Stimulated activated naive CD8-positive, alpha-beta T cell treated with anti-CD3 and anti-CD28 coated beads, Interleukin-15, Interleukin-2, amounts not matched to agents 100 U/mL and 50 U/mL, for 24 hours (primary cell): ENCODE results near the gene ZNF66.
"Not testable (repeated sequence)": the region's sequence is repeated elsewhere in the genome, so short reads cannot be mapped to it uniquely, and the experiment has no call there.

Source experiments
- ATAC-seq: fragments of 150-1000 bp; cut with Tn5 transposase; one replicate; pipeline ENCODE4 v1.10.0; 2021
- DNase-seq: peaks from one replicate; pipeline ENCODE4 v3.0.0; 2021

ZNF66 gene

DNA sequence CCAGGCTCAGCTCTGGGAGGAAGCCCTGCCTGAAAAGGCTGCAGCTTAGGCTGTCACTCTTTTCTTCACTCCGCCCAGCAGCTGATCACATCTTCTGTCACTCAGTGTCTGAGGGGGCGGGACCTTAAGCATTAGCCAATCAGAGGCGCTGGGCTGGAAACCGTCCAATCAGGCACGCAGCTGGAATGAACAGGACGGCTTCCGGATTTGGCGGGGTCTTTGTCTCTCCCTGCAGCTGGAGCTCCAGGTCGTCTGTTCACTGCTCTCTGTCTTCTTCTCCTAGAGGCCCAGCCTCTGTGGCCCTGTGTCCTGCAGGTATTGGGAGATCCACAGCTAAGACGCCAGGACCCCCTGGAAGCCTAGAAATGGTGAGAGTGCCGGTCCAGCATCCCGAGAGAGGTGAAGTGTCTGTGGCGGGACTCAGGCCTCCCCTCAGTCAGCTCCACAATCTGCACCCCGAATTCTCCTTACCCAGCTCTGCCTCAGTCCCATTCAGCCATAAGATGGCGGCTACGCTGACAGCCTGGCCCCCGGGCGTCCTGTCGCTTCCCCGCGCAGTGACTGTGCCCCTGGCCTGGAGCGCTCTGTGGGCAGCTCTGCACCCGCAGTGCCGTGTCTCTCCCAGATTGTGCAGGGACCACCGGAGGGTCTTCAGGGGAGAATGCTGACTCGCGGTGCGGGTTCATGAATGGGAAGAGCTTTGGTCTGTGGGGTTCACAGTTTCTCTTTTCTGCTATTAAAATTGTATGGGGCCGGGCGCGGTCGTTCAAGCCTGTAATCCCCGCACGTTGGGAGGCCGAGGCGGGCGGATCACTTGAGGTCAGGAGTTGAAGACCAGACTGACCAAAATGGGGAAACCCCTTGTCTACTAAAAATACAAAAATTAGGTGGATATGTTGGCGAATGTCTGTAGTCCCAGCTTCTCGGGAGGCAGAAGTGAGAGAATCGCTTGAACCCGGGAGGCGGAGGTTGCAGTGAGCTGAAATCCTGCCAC lies at the start of gene ZNF66:
Gene ZNF66, plus strand, starts transcription at position 222 of the 994 bp plus-strand sequence. Its CDS starts 144 bp downstream, at position 366.
- peak; percentile 92 for DNase-seq
- ATAC-seq = peak; percentile 99

DNA sequence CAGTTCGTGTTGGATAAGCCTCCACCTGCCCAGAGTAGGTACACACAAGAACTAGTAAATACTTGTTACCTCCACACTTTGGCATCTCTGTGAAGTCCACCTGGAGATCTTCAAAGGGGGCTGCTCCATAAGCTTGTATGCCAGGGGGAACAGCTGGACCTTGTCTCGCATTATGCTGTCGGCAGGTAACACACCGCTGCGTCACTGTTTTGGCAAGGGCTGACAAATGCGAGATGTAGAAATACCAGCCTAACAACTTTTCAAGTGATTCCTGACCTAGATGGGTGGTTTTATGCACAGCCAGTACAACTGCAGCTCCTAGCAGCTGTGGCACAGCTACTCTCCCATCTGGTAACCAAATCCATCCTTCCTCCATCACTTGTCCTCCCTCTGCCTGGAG lies 25.9 kb upstream of the ZNF66 start:
- not testable (repeated sequence) for ATAC-seq

GRCh38 chr19:20752291-20752690 lies 23.8 kb upstream of the ZNF66 start:
- not testable (repeated sequence) for ATAC-seq, DNase-seq

More for the DNA sequence above, 25.9 kb upstream of the ZNF66 start:
- DNase-seq = not testable (repeated sequence)

DNA sequence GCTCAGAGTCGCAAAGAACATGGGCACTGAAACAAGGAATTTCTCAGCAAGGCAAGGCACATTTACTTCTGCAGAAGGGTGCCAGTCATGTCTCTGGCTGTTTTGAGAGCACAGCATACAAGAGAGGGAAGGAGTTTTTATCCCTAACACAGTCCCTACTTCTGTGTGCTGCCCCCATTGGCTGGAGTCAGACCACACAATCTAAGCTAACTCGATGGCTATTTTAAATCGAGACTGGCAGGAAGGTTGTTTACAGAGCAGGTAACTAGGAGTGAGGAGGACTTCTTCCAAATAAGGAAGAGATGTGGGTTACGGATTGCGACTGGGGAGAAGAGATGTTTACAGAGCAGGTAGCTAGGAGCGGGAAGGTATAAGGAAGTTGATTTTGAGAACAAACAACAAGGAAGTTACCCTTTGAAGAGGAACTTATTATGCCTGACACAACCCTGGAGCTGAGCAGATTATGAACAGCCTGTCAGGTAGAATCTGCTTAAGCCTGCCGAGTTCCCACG lies 6.8 kb upstream of the ZNF66 start:
- DNase-seq, ATAC-seq: not testable (repeated sequence)

DNA sequence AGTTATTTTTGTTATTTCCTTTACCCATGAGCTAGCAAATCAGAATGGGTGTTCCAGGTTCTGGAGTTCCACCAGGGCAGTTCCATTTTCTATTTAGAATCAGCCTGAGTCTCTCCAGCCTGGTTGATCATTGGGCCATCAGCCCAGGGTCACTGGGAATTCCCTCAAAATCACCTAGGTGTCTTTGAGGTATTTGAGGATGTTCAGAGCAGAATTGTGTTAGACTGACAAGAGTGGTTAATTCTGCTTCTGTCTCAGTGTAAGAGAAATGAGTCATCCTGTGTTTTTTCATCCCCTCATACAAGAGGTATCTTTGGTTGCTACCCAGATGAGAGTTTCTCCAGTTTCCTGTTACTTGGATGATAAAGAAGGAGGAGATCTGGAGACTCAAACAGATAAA lies 11.7 kb downstream of the ZNF66 start:
- no peak for ATAC-seq
- DNase-seq = no peak

- no peak for ATAC-seq
- no peak for DNase-seq
Observed at GRCh38 chr19:20791806-20792205, 15.7 kb downstream of the ZNF66 start.

- not testable (repeated sequence) for ATAC-seq, DNase-seq
Observed at GRCh38 chr19:20806311-20807262, 30.5 kb downstream of the ZNF66 start.

DNA sequence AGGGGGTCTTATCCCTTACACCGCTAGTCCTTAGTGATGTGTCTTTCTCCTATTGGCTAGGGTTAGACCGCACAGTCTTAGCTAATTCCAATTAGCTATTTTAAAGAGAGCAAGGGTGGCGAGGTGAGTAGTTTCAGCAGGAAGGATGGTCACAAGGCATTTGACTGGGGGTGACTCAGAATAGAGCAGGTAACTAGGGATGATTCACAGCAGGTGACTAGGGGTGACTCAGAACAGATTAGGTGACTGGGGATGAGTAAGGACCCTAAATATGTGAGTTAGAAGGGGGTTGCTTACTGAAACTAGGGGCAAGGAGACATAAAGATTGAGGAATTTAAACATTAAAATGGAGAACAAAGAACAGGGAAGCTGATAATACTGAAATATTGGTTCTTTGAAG lies 64.3 kb downstream of the ZNF66 start:
- ATAC-seq (no peak), DNase-seq (no peak)
